K562 (cell line): Measurements from ENCODE around the gene PACSIN3. TPM values are rescaled to one million over a fixed set of nuclear protein-coding genes. Genes with fewer than 3 reads are reported as not detected.

ENCODE experiments used
- CGGBP1 ChIP-seq: fragments of 250-450 bp; sonication (Bioruptor Pico); IDR thresholded peaks from 2 replicates; pipeline ENCODE4 v1.9.0; 2021; ENCODE audit warnings: mild to moderate bottlenecking
- DIDO1 ChIP-seq: fragments of 450-650 bp; IDR thresholded peaks from 2 replicates; pipeline ENCODE4 v1.6.1; 2016; ENCODE audit warnings: low read depth, missing biosample characterization, missing genetic modification characterization
- E2F8 ChIP-seq: fragments of 450-650 bp; IDR thresholded peaks from 2 replicates; pipeline ENCODE4 v1.7.1; 2018; ENCODE audit warnings: mild to moderate bottlenecking, low read depth; ENCODE audit not compliant: partially characterized antibody
- FOS ChIP-seq: IDR thresholded peaks from 3 replicates; pipeline ENCODE4 v1.6.1; 2011; ENCODE audit not compliant: insufficient read length; ENCODE audit errors: extremely low read depth
- HNRNPK ChIP-seq: fragments of 200-400 bp; formaldehyde crosslinking; IDR thresholded peaks from one replicate; pipeline ENCODE4 v1.6.1; 2018; ENCODE audit warnings: mild to moderate bottlenecking, low read depth, low read length; ENCODE audit not compliant: poor library complexity, severe bottlenecking
- L3MBTL2 ChIP-seq: fragments of 450-650 bp; IDR thresholded peaks from 2 replicates; pipeline ENCODE4 v1.6.1; 2016; ENCODE audit warnings: mild to moderate bottlenecking, moderate library complexity
- MED1 ChIP-seq: sonication (generic); formaldehyde crosslinking; IDR thresholded peaks from 2 replicates; pipeline ENCODE4 v1.8.1; 2023; ENCODE audit warnings: missing genetic modification reagents, borderline replicate concordance
- NCOR1 ChIP-seq: fragments of 450-650 bp; IDR thresholded peaks from 2 replicates; pipeline ENCODE4 v1.6.1; 2016; ENCODE audit warnings: mild to moderate bottlenecking, moderate library complexity
- NFYB ChIP-seq: IDR thresholded peaks from 2 replicates; pipeline ENCODE4 v1.6.1; 2011; ENCODE audit warnings: mild to moderate bottlenecking, moderate library complexity; ENCODE audit not compliant: insufficient read length; ENCODE audit errors: extremely low read depth
- PCBP2 ChIP-seq: fragments of 200-400 bp; formaldehyde crosslinking; IDR thresholded peaks from 2 replicates; pipeline ENCODE4 v1.6.1; 2018; ENCODE audit warnings: low read length, low read depth, mild to moderate bottlenecking, moderate library complexity; ENCODE audit not compliant: poor library complexity, severe bottlenecking
- PTRF ChIP-seq: fragments of 450-650 bp; IDR thresholded peaks from 2 replicates; pipeline ENCODE4 v1.6.1; 2016; ENCODE audit warnings: mild to moderate bottlenecking, missing genetic modification characterization, missing compliant biosample characterization
- REST ChIP-seq, 2 experiments: fragments of 450-650 bp; formaldehyde crosslinking in 1 of 2; IDR thresholded peaks; 2 replicates each; pipeline versions ENCODE4 v1.4.0 to v1.6.1; 2014 to 2020; ENCODE audit warnings: mild to moderate bottlenecking in 2 of 2, borderline replicate concordance in 1 of 2, low read depth in 1 of 2
- SLC30A9 ChIP-seq: fragments of 250-450 bp; sonication (Bioruptor Pico); IDR thresholded peaks from 2 replicates; pipeline ENCODE4 v1.8.0; 2022; ENCODE audit warnings: mild to moderate bottlenecking, moderate library complexity
- SP1 ChIP-seq: sonication (generic); formaldehyde crosslinking; IDR thresholded peaks from 2 replicates; pipeline ENCODE4 v1.8.1; 2022; ENCODE audit warnings: mild to moderate bottlenecking, missing genetic modification reagents
- STAT5B ChIP-seq: fragments of 250-450 bp; sonication (Bioruptor Pico); IDR thresholded peaks from 2 replicates; pipeline ENCODE4 v1.8.0; 2021; ENCODE audit warnings: mild to moderate bottlenecking, inconsistent platforms
- USF1 ChIP-seq: sonication (generic); formaldehyde crosslinking; IDR thresholded peaks from 2 replicates; pipeline ENCODE4 v1.9.0; 2022; ENCODE audit warnings: mild to moderate bottlenecking, missing genetic modification reagents
- polyA plus RNA-seq, 8 experiments: library from polyadenylated mRNA; depleted of rRNA in 4 of 8; stranded (reverse) in 5 of 8; unstranded in 3 of 8; fragments of >200 nt; fragmentation: Nextera tagmentation in 2 of 8; fragmentation: Illumina TruSeq in 1 of 8; extraction: Ambion mirVana in 2 of 8; extraction: Trizol in 1 of 8; gene quantifications; 2 replicates each; pipeline versions ENCODE4 v1.2.1 to v1.2.3, GENCODE V29; 2011 to 2014; ENCODE audit warnings: inconsistent platforms in 1 of 8, missing spikeins in 1 of 8
- total RNA-seq, 7 experiments: library from RNA; depleted of rRNA in 6 of 7; stranded (reverse); fragments of >200 nt in 6 of 7; fragmentation: Illumina TruSeq in 2 of 7; extraction: Trizol in 2 of 7; gene quantifications; 2 replicates each; pipeline versions ENCODE4 v1.2.1 to v1.2.3, GENCODE V29; 2011 to 2021; ENCODE audit warnings: low replicate concordance in 1 of 7

The PACSIN3 gene
- total and polyA plus RNA-seq, 9 of the 15 experiments (the other 6 are each of a cell fraction or from before 2014, with no cell fraction given), result 0.13 to 18.1 (median 7.1) TPM

- TF ChIP-seq REST (IDR thresholded peaks at IDR 0.05; ENCODE audit: borderline replicate concordance) (peak; percentile 55; the same call in 1 of the 2 replicates), REST (CRISPR knock-in tag; IDR thresholded peaks at IDR 0.05; ENCODE audit: low read depth) (no peak), STAT5B (CRISPR knock-in tag) (no peak), PCBP2 (no peak), HNRNPK (no peak), NCOR1 (no peak), E2F8 (no peak), FOS (no peak), CGGBP1 (CRISPR knock-in tag) (no peak), USF1 (CRISPR knock-in tag) (no peak), SP1 (CRISPR knock-in tag) (0 out of 2 replicates have a peak, but pooled peaks have one; percentile 44), SLC30A9 (CRISPR knock-in tag) (no peak), NFYB (no peak), PTRF (no peak), MED1 (CRISPR knock-in tag) (no peak), DIDO1 (tag) (no peak), L3MBTL2 (no peak)
These were observed 24.9 kb downstream of the PACSIN3 start (continued) for GRCh38 chr11:47161134-47161854.
